Measurements from ENCODE around the gene ZNF718.
"Not testable (repeated sequence)": the region's sequence is repeated elsewhere in the genome, so short reads cannot be mapped to it uniquely, and the experiment has no call there.

ZNF718 gene

DNA sequence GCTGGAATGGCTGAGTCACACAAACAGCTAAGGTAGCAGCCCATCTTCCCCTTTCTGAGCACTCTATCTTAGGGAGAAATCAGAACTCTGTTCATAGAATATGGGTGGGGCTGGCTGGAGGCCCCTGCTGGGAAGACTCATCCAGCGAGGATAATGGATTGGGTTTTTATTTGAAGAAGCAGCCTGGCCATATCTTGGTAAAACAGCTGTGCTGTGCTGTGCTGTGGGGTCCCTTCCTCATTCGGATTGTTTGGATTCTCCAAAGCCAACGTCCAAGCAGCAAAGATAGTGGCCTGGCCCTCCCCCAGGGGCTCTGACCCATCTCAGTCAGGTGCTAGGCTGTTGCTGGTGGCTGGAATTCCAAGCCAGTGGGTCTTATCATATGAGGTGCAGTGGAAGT is 63.8 kb downstream of the ZNF718 start:
- Histone ChIP-seq H3K9ac (ENCODE audit: low read depth, low read length) (no peak overlapping the region), H2AFZ (ENCODE audit: low read depth, low read length) (no peak overlapping the region), H3K79me2 (ENCODE audit: insufficient read depth, low read length) (no peaks in the 10 kb centered on the region), H3K4me1 (ENCODE audit: insufficient read depth, low read length) (no peaks in the 10 kb centered on the region), H3K4me2 (ENCODE audit: insufficient read depth, low read length) (no peak overlapping the region), H3K4me3 (ENCODE audit: low read depth in 1 of 2, low read length in 2 of 2) (no peak overlapping the region), H3K27ac (ENCODE audit: low read length) (no peak overlapping the region), H4K20me1 (ENCODE audit: insufficient read depth, low read length) (no peaks in the 10 kb centered on the region), H3K9me3 (ENCODE audit: insufficient read depth, low read length, severe bottlenecking) (peaks cover 21% of the 10 kb centered on the region), H3K27me3 (ENCODE audit: insufficient read depth, low read length, poor library complexity) (no peaks in the 10 kb centered on the region), H3K36me3 (ENCODE audit: insufficient read depth, low read length) (no peaks in the 10 kb centered on the region)
- TF ChIP-seq, protein P1, sequence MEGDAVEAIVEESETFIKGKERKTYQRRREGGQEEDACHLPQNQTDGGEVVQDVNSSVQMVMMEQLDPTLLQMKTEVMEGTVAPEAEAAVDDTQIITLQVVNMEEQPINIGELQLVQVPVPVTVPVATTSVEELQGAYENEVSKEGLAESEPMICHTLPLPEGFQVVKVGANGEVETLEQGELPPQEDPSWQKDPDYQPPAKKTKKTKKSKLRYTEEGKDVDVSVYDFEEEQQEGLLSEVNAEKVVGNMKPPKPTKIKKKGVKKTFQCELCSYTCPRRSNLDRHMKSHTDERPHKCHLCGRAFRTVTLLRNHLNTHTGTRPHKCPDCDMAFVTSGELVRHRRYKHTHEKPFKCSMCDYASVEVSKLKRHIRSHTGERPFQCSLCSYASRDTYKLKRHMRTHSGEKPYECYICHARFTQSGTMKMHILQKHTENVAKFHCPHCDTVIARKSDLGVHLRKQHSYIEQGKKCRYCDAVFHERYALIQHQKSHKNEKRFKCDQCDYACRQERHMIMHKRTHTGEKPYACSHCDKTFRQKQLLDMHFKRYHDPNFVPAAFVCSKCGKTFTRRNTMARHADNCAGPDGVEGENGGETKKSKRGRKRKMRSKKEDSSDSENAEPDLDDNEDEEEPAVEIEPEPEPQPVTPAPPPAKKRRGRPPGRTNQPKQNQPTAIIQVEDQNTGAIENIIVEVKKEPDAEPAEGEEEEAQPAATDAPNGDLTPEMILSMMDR (IDR thresholded peaks at IDR 0.05; ENCODE audit: borderline replicate concordance, extremely low read depth, low read length, poor library complexity, severe bottlenecking), result no peak
- no peak for TF ChIP-seq EZH2 (IDR thresholded peaks at IDR 0.05; ENCODE audit: borderline replicate concordance, low read depth, low read length, severe bottlenecking)
- ATAC-seq (ENCODE audit: insufficient read depth, low read depth) (no peak), DNase-seq (no peak)

DNA sequence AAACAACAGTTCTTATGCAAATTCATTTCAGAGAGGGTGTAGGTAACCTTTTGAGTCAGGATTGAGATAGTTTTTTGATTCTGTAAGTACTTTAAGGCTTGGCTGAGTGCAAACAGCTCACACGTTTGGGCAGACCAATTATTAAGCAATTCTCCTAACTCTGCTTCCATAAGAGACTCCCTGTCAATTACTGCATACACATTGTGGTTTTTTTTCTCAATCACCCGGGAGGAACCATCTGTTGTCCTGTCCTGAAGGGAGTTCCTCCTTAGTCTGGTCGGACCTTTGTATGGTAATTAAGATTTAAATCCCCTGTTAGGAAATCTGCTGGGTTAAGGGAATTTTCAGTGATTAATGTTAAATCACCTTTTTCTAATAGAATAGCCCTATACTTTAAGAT is 70.9 kb downstream of the ZNF718 start:
- peaks cover 17% of the 10 kb centered on the region for H3K9me3 ChIP-seq (ENCODE audit: insufficient read depth, low read length, severe bottlenecking)
- not testable (repeated sequence) for ATAC-seq (ENCODE audit: insufficient read depth, low read depth)

DNA sequence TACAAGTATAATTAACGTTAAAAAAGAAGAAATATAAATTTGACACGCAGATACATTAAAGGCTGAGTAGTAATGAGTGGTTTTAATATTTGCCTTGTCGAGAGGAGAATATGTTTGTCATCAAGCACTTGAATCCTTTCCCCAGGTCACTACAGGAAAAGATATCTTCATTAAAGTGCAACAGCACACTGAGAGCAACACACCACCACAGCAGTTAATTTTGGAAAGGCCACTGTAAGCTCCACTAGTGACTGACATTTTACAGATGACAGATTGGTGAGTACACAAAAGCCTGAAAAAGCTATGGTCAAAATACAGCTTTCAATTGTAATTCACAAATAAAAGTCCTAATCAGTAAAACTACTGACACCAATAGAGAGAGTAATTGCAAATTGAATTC is 76.6 kb downstream of the ZNF718 start:
- Histone ChIP-seq H3K79me2 (ENCODE audit: insufficient read depth, low read length) (no peaks in the 10 kb centered on the region), H3K4me3 (ENCODE audit: low read depth in 1 of 2, low read length in 2 of 2) (no peak overlapping the region), H3K27me3 (ENCODE audit: insufficient read depth, low read length, poor library complexity) (no peaks in the 10 kb centered on the region), H3K9ac (ENCODE audit: low read depth, low read length) (no peak overlapping the region), H3K4me2 (ENCODE audit: insufficient read depth, low read length) (no peak overlapping the region), H3K4me1 (ENCODE audit: insufficient read depth, low read length) (no peaks in the 10 kb centered on the region), H2AFZ (ENCODE audit: low read depth, low read length) (no peak overlapping the region), H3K36me3 (ENCODE audit: insufficient read depth, low read length) (peaks cover 30% of the 10 kb centered on the region), H3K27ac (ENCODE audit: low read length) (no peak overlapping the region), H3K9me3 (ENCODE audit: insufficient read depth, low read length, severe bottlenecking) (peaks cover 54% of the 10 kb centered on the region), H4K20me1 (ENCODE audit: insufficient read depth, low read length) (no peaks in the 10 kb centered on the region)
- TF ChIP-seq EZH2 (IDR thresholded peaks at IDR 0.05; ENCODE audit: borderline replicate concordance, low read depth, low read length, severe bottlenecking), result no peak
- TF ChIP-seq, protein P1 (IDR thresholded peaks at IDR 0.05; ENCODE audit: borderline replicate concordance, extremely low read depth, low read length, poor library complexity, severe bottlenecking), result no peak
- ATAC-seq (ENCODE audit: insufficient read depth, low read depth) (no peak), DNase-seq (no peak)

More for the DNA sequence above, 70.9 kb downstream of the ZNF718 start:
- not testable (repeated sequence) for H2AFZ ChIP-seq (ENCODE audit: low read depth, low read length); H3K4me2 ChIP-seq (ENCODE audit: insufficient read depth, low read length); H3K4me1 ChIP-seq (ENCODE audit: insufficient read depth, low read length); H3K79me2 ChIP-seq (ENCODE audit: insufficient read depth, low read length); H3K9ac ChIP-seq (ENCODE audit: low read depth, low read length); H3K27ac ChIP-seq (ENCODE audit: low read length); H3K27me3 ChIP-seq (ENCODE audit: insufficient read depth, low read length, poor library complexity); H3K4me3 ChIP-seq (ENCODE audit: low read depth in 1 of 2, low read length in 2 of 2); H3K36me3 ChIP-seq (ENCODE audit: insufficient read depth, low read length); DNase-seq; H4K20me1 ChIP-seq (ENCODE audit: insufficient read depth, low read length)

DNA sequence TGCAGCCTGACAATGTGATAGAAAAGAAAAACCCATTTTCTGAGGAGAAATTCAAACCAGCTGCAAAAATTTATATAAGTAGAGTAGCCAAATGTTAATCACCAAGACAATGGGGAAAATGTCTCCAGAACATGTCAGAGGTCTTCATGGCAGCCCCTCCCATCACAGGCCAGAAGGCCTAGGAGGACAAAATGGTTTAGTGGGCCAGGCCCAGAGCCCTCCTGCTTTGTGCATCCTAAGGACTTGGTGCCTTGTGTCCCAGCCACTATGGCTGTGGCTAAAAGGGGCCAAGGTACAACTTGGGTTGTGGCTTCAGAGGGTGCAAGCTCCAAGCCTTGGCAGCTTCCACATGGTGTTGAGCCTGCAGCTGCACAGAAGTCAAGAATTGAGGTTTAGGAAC is 78.5 kb downstream of the ZNF718 start:
- not testable (repeated sequence) for H3K79me2 ChIP-seq (ENCODE audit: insufficient read depth, low read length); H4K20me1 ChIP-seq (ENCODE audit: insufficient read depth, low read length); H3K4me2 ChIP-seq (ENCODE audit: insufficient read depth, low read length); ATAC-seq (ENCODE audit: insufficient read depth, low read depth); H3K4me3 ChIP-seq (ENCODE audit: low read depth in 1 of 2, low read length in 2 of 2); H3K27me3 ChIP-seq (ENCODE audit: insufficient read depth, low read length, poor library complexity); H3K9ac ChIP-seq (ENCODE audit: low read depth, low read length); H3K27ac ChIP-seq (ENCODE audit: low read length); H2AFZ ChIP-seq (ENCODE audit: low read depth, low read length)
- peak; percentile 35 for DNase-seq
- H3K9me3 ChIP-seq (ENCODE audit: insufficient read depth, low read length, severe bottlenecking), result peaks cover 70% of the 10 kb centered on the region
- peaks cover 18% of the 10 kb centered on the region for H3K4me1 ChIP-seq (ENCODE audit: insufficient read depth, low read length)
- peaks cover 48% of the 10 kb centered on the region for H3K36me3 ChIP-seq (ENCODE audit: insufficient read depth, low read length)

All from DND-41 (cell line).